Epithelial cell of esophagus (primary cell): ENCODE data around the gene JAZF1.
A peak's percentile ranks its signal among the peaks of the same experiment; 100 is the strongest.

Experiments
- DNase-seq: peaks from one replicate; pipeline ENCODE4 v3.0.0; 2010; ENCODE audit warnings: low read depth
- H3K4me3 ChIP-seq: 2 replicates; pipeline ENCODE4 v1.5.1; 2011; ENCODE audit warnings: mild to moderate bottlenecking, low read length, control low read depth
- TF ChIP-seq, protein P1 (sequence below): IDR thresholded peaks from 2 replicates; pipeline ENCODE4 v1.5.1; 2011; ENCODE audit warnings: low read depth, mild to moderate bottlenecking, low read length, control low read depth, inconsistent platforms; ENCODE audit not compliant: insufficient read depth; ENCODE audit errors: missing control alignments

The JAZF1 gene

DNA sequence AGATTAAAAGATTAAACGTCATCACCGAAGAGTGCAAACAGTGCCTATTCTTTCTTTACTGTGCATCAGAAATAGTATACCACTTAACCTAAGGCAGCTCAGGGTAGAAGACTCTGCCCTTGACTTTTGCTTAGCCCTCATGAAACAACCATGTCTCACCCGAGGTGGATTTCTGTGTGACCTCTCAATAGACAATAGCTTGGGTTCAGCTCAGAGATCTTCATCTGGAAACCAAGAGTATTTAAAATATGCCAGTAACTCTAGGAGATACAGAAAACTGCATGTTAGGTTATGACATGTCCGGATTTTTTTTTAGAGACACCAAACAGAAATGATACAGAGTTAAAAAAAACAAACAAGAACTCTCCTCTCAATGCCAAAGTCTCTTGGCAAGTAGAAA lies 75.8 kb downstream of the JAZF1 start:
- TF ChIP-seq, protein P1, sequence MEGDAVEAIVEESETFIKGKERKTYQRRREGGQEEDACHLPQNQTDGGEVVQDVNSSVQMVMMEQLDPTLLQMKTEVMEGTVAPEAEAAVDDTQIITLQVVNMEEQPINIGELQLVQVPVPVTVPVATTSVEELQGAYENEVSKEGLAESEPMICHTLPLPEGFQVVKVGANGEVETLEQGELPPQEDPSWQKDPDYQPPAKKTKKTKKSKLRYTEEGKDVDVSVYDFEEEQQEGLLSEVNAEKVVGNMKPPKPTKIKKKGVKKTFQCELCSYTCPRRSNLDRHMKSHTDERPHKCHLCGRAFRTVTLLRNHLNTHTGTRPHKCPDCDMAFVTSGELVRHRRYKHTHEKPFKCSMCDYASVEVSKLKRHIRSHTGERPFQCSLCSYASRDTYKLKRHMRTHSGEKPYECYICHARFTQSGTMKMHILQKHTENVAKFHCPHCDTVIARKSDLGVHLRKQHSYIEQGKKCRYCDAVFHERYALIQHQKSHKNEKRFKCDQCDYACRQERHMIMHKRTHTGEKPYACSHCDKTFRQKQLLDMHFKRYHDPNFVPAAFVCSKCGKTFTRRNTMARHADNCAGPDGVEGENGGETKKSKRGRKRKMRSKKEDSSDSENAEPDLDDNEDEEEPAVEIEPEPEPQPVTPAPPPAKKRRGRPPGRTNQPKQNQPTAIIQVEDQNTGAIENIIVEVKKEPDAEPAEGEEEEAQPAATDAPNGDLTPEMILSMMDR, result no peak

DNA sequence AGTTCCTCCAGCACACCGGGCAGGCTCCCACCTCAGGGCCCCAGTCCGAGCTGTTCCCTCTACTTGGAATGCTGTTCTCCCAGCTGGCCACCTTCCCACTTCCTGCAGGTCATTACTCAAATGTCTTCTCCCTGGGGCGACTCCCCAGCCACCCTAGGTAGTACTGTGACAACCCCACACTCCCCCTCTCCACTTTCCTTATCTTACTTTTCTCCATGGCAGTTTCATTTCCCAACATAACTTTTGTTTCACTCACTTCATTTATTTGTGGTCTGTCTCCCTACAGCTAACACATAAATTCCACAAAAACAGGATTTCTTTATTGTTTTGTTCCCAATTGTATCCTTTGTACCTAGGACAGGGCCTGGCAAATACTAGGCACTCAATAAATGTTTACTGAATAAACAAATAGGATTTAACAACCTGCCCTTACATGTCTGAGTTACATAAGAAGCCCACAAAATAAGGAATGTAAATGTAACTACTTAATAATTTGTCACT lies 76.5 kb downstream of the JAZF1 start:
- TF ChIP-seq, protein P1, result no peak
- peak; percentile 45 for DNase-seq

More for the DNA sequence above, 75.8 kb downstream of the JAZF1 start:
- DNase-seq, result no peak
- H3K4me3 ChIP-seq, result no peak overlapping the region

DNA sequence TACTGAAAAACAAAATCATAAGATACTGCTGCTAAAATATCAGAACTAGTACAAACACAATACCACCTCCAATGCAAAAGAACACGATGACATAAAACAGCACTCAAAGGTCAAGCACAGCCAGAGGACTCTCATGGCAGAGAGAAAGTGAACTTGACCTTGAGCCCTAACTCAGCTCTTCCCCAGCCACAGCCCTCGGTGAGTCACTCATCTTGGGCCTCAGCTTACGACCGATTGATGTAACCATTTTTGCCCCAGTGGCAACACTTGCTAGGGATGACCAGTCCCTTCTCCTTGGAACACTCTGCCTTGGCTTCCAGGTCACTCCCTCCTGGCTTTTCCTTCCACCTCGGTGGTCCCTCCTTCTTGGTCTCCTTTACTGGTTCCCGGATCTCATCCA lies 77.8 kb downstream of the JAZF1 start:
- no peak overlapping the region for H3K4me3 ChIP-seq
- peak; percentile 20 for DNase-seq
- TF ChIP-seq, protein P1, result no peak

More for the DNA sequence above, 76.5 kb downstream of the JAZF1 start:
- H3K4me3 ChIP-seq, result no peak overlapping the region

DNA sequence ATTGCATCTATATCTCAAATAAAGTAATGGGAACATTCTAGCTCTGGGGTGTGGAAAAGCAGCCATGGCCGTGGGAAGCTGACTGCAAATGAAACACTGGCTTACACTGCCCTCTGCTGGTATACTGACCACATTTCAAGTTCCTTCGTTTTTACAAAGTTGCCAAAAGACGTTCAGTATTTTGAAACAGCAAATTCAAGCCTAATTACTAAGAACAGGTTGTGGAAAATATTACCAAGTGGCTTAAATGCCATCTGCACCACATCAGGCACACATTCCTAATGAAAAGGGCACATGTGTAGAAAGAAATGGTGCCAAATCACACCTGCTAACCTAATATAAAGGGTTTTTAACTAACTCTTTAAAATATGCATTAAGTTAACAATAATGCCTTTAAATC lies 83.9 kb downstream of the JAZF1 start:
- no peak overlapping the region for H3K4me3 ChIP-seq
- TF ChIP-seq, protein P1, result peak; percentile 84
- peak; percentile 65 for DNase-seq

DNA sequence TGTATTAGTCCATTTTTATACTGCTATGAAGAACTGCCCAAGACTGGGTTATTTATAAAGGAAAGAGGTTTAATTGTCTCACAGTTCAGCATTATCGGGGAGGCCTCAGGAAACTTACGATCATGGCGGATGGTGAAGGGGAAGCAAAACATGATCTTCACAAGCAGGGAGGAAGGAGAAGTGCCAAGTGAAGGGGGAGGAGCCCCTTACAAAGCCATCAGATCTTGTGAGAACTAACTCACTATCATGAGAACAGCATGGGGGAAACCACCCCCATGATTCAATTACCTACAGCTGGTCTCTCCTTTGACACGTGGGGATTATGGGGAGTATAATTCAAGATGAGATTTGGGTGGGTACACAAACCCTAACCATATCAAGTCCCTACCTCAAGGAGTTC lies 85.4 kb downstream of the JAZF1 start:
- H3K4me3 ChIP-seq, result no peak overlapping the region
- DNase-seq, result no peak
- TF ChIP-seq, protein P1, result no peak

DNA sequence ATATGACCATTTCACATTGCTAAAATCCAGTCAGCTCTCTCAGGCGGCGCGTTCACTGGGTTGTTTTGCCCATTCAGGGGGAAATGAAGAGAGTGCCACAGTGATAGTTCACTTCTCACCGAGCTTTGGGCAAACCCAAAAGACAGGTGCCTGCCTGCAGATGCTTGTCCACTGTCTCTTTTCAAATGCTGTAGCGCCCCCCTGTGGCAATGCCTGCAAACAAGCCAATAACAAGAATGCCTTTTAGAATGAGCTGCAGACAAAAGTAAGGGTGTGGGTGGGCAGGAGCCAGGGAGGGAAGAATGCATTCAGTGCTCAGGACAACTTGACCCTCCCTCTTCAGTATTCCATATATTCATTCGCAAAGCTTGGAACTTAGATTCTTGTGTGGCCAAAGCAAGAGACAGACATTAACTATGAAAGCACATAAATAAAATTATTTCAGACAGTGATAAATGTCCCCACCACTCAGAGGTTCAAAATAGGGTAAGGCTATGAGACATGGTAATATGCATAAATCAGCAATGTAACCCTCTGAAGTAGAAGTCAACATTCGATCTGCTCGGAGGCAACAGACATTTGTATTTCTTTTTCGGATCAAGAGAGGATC lies 86.9 kb downstream of the JAZF1 start:
- peak; percentile 72 for DNase-seq
- TF ChIP-seq, protein P1, result peak; percentile 66
- H3K4me3 ChIP-seq, result no peak overlapping the region

DNA sequence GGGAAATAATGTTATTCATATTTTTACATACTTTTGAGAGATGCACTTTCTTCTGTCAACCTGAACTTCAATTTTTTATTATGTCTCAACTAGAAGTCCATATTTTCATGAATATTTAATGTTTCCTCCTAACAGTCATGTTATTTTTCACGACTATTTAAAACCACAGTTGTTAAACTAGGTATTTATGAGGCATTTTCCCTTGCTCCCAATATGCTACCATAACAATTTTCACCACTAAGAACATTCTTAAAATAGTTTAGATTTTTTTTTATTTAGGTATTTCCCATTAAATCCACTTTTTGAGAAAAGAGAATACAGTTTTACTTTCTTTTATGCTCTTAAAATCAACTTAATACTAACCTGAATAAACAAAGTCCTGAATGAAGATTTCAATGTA lies 89.4 kb downstream of the JAZF1 start:
- TF ChIP-seq, protein P1, result no peak
- H3K4me3 ChIP-seq, result no peak overlapping the region
- no peak for DNase-seq
